ENCODE data around the gene TH.

The TH gene

DNA sequence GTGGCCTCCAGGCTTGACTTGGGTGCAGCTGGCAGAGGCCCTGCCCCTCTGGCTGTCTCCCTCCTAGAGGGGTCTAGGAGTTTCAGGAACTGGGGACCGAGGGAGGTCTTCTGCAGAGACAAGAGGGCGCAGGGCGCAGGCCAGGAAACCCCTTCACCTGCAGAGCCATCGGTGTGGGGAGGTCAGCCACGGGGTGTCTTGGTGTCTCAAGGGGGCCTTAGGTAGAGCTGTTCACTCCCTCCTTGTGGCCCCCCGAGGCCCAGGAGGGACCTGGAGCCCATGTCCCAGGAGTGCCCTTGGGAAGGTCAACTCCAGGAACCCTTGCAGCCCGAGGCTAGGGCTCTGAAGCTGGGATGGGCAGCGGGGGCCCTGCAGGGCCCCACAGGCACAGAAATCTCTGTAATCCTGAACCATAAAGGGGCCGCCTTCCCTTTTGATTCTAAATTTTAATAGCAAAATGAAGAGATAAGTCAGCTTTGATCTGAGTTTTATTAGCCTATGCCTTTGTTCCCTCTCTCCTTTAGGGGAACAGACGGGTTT lies 31.4 kb upstream of the TH start:
- Histone ChIP-seq H3K9me2 (replicated peaks; ENCODE audit: control insufficient read depth, low read length) (no peaks in the 10 kb centered on the region), H3K27ac (ENCODE audit: low read depth, low read length) (no peak overlapping the region)
- TF ChIP-seq EZH2phosphoT487 (IDR thresholded peaks at IDR 0.05; ENCODE audit: borderline replicate concordance, low read length) = no peak
- TF ChIP-seq, protein P1, sequence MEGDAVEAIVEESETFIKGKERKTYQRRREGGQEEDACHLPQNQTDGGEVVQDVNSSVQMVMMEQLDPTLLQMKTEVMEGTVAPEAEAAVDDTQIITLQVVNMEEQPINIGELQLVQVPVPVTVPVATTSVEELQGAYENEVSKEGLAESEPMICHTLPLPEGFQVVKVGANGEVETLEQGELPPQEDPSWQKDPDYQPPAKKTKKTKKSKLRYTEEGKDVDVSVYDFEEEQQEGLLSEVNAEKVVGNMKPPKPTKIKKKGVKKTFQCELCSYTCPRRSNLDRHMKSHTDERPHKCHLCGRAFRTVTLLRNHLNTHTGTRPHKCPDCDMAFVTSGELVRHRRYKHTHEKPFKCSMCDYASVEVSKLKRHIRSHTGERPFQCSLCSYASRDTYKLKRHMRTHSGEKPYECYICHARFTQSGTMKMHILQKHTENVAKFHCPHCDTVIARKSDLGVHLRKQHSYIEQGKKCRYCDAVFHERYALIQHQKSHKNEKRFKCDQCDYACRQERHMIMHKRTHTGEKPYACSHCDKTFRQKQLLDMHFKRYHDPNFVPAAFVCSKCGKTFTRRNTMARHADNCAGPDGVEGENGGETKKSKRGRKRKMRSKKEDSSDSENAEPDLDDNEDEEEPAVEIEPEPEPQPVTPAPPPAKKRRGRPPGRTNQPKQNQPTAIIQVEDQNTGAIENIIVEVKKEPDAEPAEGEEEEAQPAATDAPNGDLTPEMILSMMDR (IDR thresholded peaks at IDR 0.05; ENCODE audit: low read depth, low read length, poor library complexity, severe bottlenecking) = no peak

DNA sequence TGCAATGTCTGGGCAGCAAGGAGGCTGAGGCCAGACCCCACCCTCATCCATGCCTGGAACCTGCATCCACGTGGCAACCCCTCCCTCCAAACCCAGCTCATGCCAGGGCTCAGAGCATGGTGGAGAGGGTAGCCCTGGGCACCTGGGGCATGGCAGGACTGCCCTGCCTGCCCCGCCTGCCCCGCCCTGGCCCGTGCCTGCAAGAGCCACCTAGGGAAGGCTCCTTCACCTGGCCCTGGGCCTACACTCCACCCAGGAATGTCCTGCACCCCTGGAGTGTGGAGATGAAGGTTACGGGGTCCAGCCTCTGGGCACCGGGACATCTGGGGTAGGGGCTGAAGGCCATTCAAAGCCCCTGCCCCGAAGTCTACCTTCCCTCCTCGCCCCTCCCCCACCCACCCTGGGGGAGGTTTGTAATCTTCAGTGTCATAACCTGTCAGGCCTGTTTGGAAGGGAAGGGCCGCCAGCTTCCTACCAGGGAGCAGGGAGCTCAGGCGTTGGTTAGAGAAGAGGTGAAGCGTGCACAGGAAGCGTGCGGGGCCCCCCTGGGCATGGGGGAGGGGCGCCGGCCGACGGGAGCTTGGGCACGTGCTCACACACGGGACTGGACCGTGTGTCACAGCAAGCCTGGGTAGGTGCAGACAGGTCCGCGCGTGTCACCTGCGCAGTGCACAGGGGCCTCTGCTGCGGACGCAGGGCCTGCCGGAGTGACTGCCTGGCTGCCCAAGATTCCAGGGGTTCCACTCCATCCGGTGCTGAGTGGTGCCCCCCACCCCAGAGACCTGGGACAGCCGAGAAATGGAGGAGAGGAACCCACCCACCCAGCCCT lies 30.7 kb upstream of the TH start:
- Histone ChIP-seq H4K20me1 (ENCODE audit: control insufficient read depth, insufficient read depth, low read depth, low read length) (no peaks in the 10 kb centered on the region), H3K27ac (ENCODE audit: low read depth, low read length) (no peak overlapping the region), H3K9me2 (replicated peaks; ENCODE audit: control insufficient read depth, low read length) (no peaks in the 10 kb centered on the region), H3K4me3 (ENCODE audit: low read length) (no peak overlapping the region), H3K9me3 (ENCODE audit: control insufficient read depth, insufficient read depth, low read length) (no peaks in the 10 kb centered on the region), H3F3A (ENCODE audit: control insufficient read depth, insufficient read depth) (no peaks in the 10 kb centered on the region), H3K4me1 (ENCODE audit: control insufficient read depth, low read length) (peaks cover 10% of the 10 kb centered on the region), H3K27me3 (ENCODE audit: control insufficient read depth, low read length) (no peaks in the 10 kb centered on the region), H3K4me2 (ENCODE audit: low read length) (no peak overlapping the region), H3K36me3 (ENCODE audit: control insufficient read depth, low read length) (no peaks in the 10 kb centered on the region), H3K79me2 (ENCODE audit: control insufficient read depth, low read length) (no peaks in the 10 kb centered on the region)
- TF ChIP-seq, protein P1 (IDR thresholded peaks at IDR 0.05; ENCODE audit: low read depth, low read length, poor library complexity, severe bottlenecking) = no peak
- no peak for TF ChIP-seq EZH2phosphoT487 (IDR thresholded peaks at IDR 0.05; ENCODE audit: borderline replicate concordance, low read length)

More for the DNA sequence above, 31.4 kb upstream of the TH start:
- no peaks in the 10 kb centered on the region for H4K20me1 ChIP-seq (ENCODE audit: control insufficient read depth, insufficient read depth, low read depth, low read length)
- no peaks in the 10 kb centered on the region for H3K36me3 ChIP-seq (ENCODE audit: control insufficient read depth, low read length)
- H3K4me2 ChIP-seq (ENCODE audit: low read length) = no peak overlapping the region
- H3K4me3 ChIP-seq (ENCODE audit: low read length) = no peak overlapping the region
- no peaks in the 10 kb centered on the region for H3K79me2 ChIP-seq (ENCODE audit: control insufficient read depth, low read length)
- H3K9me3 ChIP-seq (ENCODE audit: control insufficient read depth, insufficient read depth, low read length) = no peaks in the 10 kb centered on the region
- H3K4me1 ChIP-seq (ENCODE audit: control insufficient read depth, low read length) = peaks cover 10% of the 10 kb centered on the region
- H3K27me3 ChIP-seq (ENCODE audit: control insufficient read depth, low read length) = no peaks in the 10 kb centered on the region
- H3F3A ChIP-seq (ENCODE audit: control insufficient read depth, insufficient read depth) = no peaks in the 10 kb centered on the region

DNA sequence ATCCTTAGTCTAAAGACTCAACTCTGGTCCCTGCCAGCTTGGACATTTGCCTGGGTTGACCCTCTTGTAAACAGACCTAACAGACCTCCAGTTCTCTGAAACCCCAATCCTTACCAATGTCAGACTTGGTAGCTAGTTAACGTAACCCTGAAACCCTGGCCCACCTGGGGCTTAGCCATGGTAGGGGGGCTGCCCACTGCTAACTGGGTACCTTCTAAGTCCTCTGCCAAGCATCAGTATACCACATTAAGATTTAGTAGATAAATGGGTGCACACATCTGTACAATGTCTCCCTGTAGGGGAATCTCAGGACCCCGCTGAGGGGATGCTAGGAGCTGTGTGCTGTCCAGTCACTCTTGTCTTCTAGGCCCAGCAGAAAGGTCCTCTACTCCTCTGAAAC lies 29.9 kb upstream of the TH start:
- no peaks in the 10 kb centered on the region for H3K79me2 ChIP-seq (ENCODE audit: control insufficient read depth, low read length)
- TF ChIP-seq, protein P1 (IDR thresholded peaks at IDR 0.05; ENCODE audit: low read depth, low read length, poor library complexity, severe bottlenecking) = no peak
- TF ChIP-seq EZH2phosphoT487 (IDR thresholded peaks at IDR 0.05; ENCODE audit: borderline replicate concordance, low read length) = no peak
- H4K20me1 ChIP-seq (ENCODE audit: control insufficient read depth, insufficient read depth, low read depth, low read length) = no peaks in the 10 kb centered on the region
- H3K4me3 ChIP-seq (ENCODE audit: low read length) = no peak overlapping the region
- H3K4me1 ChIP-seq (ENCODE audit: control insufficient read depth, low read length) = peaks cover 10% of the 10 kb centered on the region
- no peaks in the 10 kb centered on the region for H3K27me3 ChIP-seq (ENCODE audit: control insufficient read depth, low read length)
- no peaks in the 10 kb centered on the region for H3K36me3 ChIP-seq (ENCODE audit: control insufficient read depth, low read length)
- H3F3A ChIP-seq (ENCODE audit: control insufficient read depth, insufficient read depth) = no peaks in the 10 kb centered on the region
- H3K9me3 ChIP-seq (ENCODE audit: control insufficient read depth, insufficient read depth, low read length) = no peaks in the 10 kb centered on the region
- no peak overlapping the region for H3K27ac ChIP-seq (ENCODE audit: low read depth, low read length)
- no peaks in the 10 kb centered on the region for H3K9me2 ChIP-seq (replicated peaks; ENCODE audit: control insufficient read depth, low read length)
- H3K4me2 ChIP-seq (ENCODE audit: low read length) = no peak overlapping the region

All from DOHH2 (cell line).